IPS DF 6.9 (cell line): ENCODE measurements around the gene CETP.
"Not testable (repeated sequence)": the region's sequence is repeated elsewhere in the genome, so short reads cannot be mapped to it uniquely, and the experiment has no call there.

Experiments
- DNase-seq: peaks from one replicate; pipeline ENCODE4 v3.0.0-alpha.2; 2013; ENCODE audit warnings: low read depth, low spot score
- H3K27ac ChIP-seq: one replicate; pipeline ENCODE4 v1.5.1; 2013; ENCODE audit warnings: low read length, control low read depth
- H3K27me3 ChIP-seq: 2 replicates; pipeline ENCODE4 v1.6.1; 2013; ENCODE audit warnings: mild to moderate bottlenecking, low read length; ENCODE audit not compliant: control insufficient read depth, insufficient read depth
- H3K36me3 ChIP-seq: 2 replicates; pipeline ENCODE4 v1.6.1; 2013; ENCODE audit warnings: low read length; ENCODE audit not compliant: control insufficient read depth, insufficient read depth
- H3K4me1 ChIP-seq: 2 replicates; pipeline ENCODE4 v1.6.1; 2013; ENCODE audit warnings: low read length; ENCODE audit not compliant: control insufficient read depth, insufficient read depth
- H3K4me3 ChIP-seq: 2 replicates; pipeline ENCODE4 v1.5.1; 2013; ENCODE audit warnings: mild to moderate bottlenecking, low read length
- H3K9me3 ChIP-seq: 2 replicates; pipeline ENCODE4 v1.6.1; 2013; ENCODE audit warnings: low read length, inconsistent platforms; ENCODE audit not compliant: control insufficient read depth, insufficient read depth
- WGBS: extraction: QIAGEN DNeasy Blood & Tissue Kit; methylation state at CpG from one replicate; pipeline ENCODE4 v1.1.7; 2013; ENCODE audit warnings: mixed read lengths, missing lambda C conversion rate; ENCODE audit not compliant: insufficient read length, insufficient coverage; 5-methylcytosine and 5-hydroxymethylcytosine counted together

CETP gene

DNA sequence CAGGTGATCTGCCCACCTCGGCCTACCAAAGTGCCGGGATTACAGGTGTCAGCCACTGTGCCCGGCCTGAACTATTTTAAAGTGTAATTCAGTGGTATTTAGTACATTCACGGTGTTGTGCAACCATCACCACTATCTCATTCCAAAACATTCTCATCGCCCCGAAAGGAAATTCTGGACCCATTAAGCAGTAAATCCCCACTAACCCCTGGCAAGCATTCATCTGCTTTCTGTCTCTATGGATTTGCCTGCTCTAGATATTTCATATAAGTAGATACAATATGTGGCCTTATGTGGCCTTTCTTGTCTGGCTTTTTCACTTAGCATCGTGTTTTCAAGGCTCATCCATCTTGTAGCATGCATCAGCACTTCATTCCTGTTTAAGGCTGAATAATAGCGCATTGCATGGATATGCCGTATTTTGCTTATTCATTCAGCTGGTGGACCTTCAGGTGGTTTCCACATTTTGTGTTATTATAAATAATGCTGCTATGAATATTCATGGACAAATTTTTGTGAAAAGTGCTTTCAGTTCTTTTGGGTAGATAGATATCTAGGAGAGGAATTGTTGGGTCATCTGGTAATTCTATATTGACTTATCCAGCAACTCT lies 38.2 kb upstream of the CETP start:
- H3K4me1 ChIP-seq: no peaks in the 10 kb centered on the region
- no CpG with 5 or more reads among the region's 9 CpGs for WGBS
- H3K4me3 ChIP-seq: no peak overlapping the region
- no peaks in the 10 kb centered on the region for H3K9me3 ChIP-seq
- no peaks in the 10 kb centered on the region for H3K36me3 ChIP-seq
- no peaks in the 10 kb centered on the region for H3K27me3 ChIP-seq
- no peak overlapping the region for H3K27ac ChIP-seq
- DNase-seq: no peak

- H3K27ac ChIP-seq: no peak overlapping the region
- no peaks in the 10 kb centered on the region for H3K27me3 ChIP-seq
- no peak for DNase-seq
Observed at GRCh38 chr16:56927471-56927870, 34.3 kb upstream of the CETP start.

GRCh38 chr16:56929639-56930038 lies 32.1 kb upstream of the CETP start:
- DNase-seq: no peak
- no CpG with 5 or more reads among the region's 4 CpGs for WGBS
- Histone ChIP-seq H3K4me3 (no peak overlapping the region), H3K27ac (no peak overlapping the region), H3K27me3 (no peaks in the 10 kb centered on the region), H3K9me3 (no peaks in the 10 kb centered on the region), H3K36me3 (no peaks in the 10 kb centered on the region), H3K4me1 (peaks cover 3% of the 10 kb centered on the region)

More at GRCh38 chr16:56927471-56927870, 34.3 kb upstream of the CETP start:
- Histone ChIP-seq H3K4me1 (0 out of 2 replicates have a peak, but pooled peaks cover 2% of the 10 kb centered on the region), H3K9me3 (no peaks in the 10 kb centered on the region), H3K36me3 (no peaks in the 10 kb centered on the region), H3K4me3 (no peak overlapping the region)
- WGBS: no CpG with 5 or more reads among the region's 2 CpGs

- no peak overlapping the region for H3K27ac ChIP-seq
Observed at GRCh38 chr16:56930486-56931270, 31.1 kb upstream of the CETP start.

GRCh38 chr16:56931271-56931891 lies 30.4 kb upstream of the CETP start:
- Histone ChIP-seq H3K4me1 (peaks cover 3% of the 10 kb centered on the region), H3K36me3 (no peaks in the 10 kb centered on the region), H3K27me3 (no peaks in the 10 kb centered on the region), H3K27ac (no peak overlapping the region), H3K4me3 (no peak overlapping the region; the same call in 1 of the 2 replicates), H3K9me3 (no peaks in the 10 kb centered on the region)
- no CpG with 5 or more reads among the region's 25 CpGs for WGBS
- no peak for DNase-seq

More at GRCh38 chr16:56930486-56931270, 31.1 kb upstream of the CETP start:
- no peak for DNase-seq
- no peaks in the 10 kb centered on the region for H3K9me3 ChIP-seq
- H3K4me1 ChIP-seq: peaks cover 3% of the 10 kb centered on the region
- no peak overlapping the region for H3K4me3 ChIP-seq
- H3K27me3 ChIP-seq: no peaks in the 10 kb centered on the region
- H3K36me3 ChIP-seq: no peaks in the 10 kb centered on the region
- WGBS: no CpG with 5 or more reads among the region's 15 CpGs

DNA sequence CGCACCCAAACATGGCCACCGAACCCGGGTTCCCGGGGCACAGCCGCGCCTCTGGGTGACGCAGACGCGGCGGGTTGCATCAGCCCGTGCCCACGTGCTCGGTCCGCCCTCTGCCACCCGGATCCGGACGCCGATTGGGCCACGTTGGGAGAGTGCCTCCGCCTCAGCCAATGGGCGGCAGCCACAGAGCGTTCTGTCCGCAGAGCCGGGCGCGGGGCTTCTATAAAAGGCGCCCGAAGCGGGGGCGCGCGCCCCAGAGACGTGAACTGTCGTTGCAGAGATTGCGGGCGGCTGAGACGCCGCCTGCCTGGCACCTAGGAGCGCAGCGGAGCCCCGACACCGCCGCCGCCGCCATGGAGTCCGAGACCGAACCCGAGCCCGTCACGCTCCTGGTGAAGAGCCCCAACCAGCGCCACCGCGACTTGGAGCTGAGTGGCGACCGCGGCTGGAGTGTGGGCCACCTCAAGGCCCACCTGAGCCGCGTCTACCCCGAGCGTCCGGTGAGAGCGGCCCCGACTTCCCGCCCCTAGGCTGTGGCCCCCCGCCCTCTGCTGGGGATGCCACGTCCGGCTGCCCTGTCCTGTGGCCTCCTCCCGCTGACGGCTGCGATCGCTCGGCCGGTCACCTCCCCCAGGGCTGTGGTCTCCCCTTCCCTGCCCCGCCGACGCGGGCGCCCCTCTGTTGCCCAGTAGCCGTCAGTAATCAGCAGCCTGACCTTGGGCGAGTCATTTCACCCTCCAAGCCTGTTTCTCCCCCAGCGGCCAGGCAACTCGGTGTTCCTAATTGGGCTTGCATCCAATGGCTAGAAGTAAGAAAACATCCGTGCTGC lies 29.6 kb upstream of the CETP start, which contains the start of gene HERPUD1:
Gene HERPUD1 (plus strand): TSS at position 251 of the 829 bp plus-strand sequence. CDS start 103 bp downstream, at position 354.
- H3K4me1 ChIP-seq: peaks cover 3% of the 10 kb centered on the region
- H3K4me3 ChIP-seq: peak within 1 kb of the TSS; percentile 81
- H3K36me3 ChIP-seq: peaks cover 5% of the 10 kb centered on the region; the same call in 1 of the 2 replicates
- WGBS: no CpG with 5 or more reads among the region's 83 CpGs
- peak; percentile 92 for DNase-seq
- no peaks in the 10 kb centered on the region for H3K27me3 ChIP-seq
- no peaks in the 10 kb centered on the region for H3K9me3 ChIP-seq
- H3K27ac ChIP-seq: no peak within 1 kb of the TSS

DNA sequence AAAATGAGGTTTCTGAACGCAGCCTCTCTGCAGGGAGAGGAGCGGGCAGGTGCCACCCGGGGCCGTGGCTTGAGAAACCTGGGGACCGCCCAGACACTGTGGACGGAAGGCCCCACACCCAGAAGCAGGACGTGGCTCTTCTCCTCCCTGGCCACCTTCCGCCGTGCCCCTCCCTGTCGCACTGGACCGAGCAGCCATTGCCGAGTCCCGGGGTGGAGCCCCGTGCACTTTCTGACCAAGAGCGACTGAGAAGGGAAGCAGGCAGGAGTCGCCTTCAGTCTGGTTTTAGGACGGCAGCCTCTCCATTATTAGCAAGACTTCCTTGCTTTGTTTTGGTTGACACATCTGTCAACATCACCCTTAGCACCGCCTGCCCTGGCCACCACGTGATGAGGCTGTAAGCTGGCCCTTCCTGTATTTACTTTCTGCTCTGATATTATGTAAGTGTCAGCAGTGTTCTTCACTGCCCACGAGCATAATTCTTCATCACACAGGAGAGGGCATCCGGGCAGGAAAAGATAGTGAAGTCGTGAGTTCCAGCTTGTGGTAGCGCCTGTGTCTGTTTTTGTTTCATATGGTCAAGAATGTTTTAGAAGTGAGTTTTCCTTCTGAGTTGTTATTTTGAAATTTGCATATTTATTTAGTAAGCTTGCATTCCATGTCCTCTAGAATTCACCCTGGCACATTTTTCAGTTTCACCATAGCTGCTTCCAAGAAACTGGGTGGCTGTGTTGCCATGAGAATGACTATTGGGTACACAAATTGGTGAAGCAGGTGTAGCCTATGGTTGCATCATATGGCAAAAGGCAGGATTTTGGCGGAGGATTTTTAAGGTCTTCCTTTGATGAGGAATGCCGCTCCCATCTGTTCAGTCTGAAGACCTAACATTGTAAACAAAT lies 28.8 kb upstream of the CETP start:
- H3K4me1 ChIP-seq: peaks cover 3% of the 10 kb centered on the region
- no peak overlapping the region for H3K27ac ChIP-seq
- no CpG with 5 or more reads among the region's 25 CpGs for WGBS
- no peak for DNase-seq
- H3K9me3 ChIP-seq: no peaks in the 10 kb centered on the region
- H3K36me3 ChIP-seq: peaks cover 5% of the 10 kb centered on the region; the same call in 1 of the 2 replicates
- no peaks in the 10 kb centered on the region for H3K27me3 ChIP-seq
- peak overlapping the region; percentile 81 for H3K4me3 ChIP-seq

GRCh38 chr16:56933828-56934598 lies 27.7 kb upstream of the CETP start:
- no peak overlapping the region for H3K4me3 ChIP-seq
- peaks cover 12% of the 10 kb centered on the region for H3K36me3 ChIP-seq
- DNase-seq: no peak
- H3K27ac ChIP-seq: no peak overlapping the region
- no peaks in the 10 kb centered on the region for H3K9me3 ChIP-seq
- peaks cover 3% of the 10 kb centered on the region for H3K4me1 ChIP-seq
- H3K27me3 ChIP-seq: no peaks in the 10 kb centered on the region
- 100% methylated on average over 1 of the region's 8 CpGs for WGBS

DNA sequence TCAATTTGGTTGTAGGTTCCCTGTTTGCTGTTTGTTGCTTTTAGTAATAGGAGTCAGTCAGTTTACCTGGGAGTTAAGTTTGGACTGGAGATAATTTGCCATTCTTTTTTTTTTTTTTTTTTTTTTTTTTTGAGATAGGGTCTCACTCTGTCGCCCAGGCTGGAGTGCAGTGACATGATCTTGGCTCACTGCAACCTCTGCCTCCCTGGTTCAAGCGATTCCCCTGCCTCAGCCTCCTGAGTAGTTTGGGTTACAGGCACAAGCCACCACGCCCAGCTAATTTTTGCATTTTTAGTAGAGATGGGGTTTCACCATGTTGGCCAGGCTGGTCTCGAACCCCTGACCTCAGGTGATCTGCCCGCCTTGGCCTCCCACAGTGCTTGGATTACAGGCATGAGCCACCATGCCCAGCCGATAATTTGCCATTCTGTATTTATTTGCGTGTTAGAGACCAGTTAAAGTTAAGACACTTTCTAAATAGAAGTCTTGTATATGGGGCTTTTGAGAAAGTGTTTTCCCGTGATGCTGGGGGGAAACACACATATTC lies 27.1 kb upstream of the CETP start:
- H3K9me3 ChIP-seq, DNase-seq, H3K27me3 ChIP-seq, H3K27ac ChIP-seq, H3K4me3 ChIP-seq, H3K4me1 ChIP-seq: not testable (repeated sequence)
- peaks cover 15% of the 10 kb centered on the region for H3K36me3 ChIP-seq
- WGBS: no CpG with 5 or more reads among the region's 8 CpGs
